ENCODE measurements around the gene CLMN.

The CLMN gene

GRCh38 chr14:95258156-95258555, 61.6 kb downstream of the CLMN start:
- no peak for DNase-seq

GRCh38 chr14:95257521-95257920, 62.2 kb downstream of the CLMN start:
- DNase-seq = no peak

GRCh38 chr14:95256776-95257060, 63.0 kb downstream of the CLMN start:
- DNase-seq = no peak

- peak; percentile 97 for DNase-seq
These were observed 63.5 kb downstream of the CLMN start for GRCh38 chr14:95256002-95256775.

GRCh38 chr14:95255487-95255886, 64.2 kb downstream of the CLMN start:
- DNase-seq = peak; percentile 69

- DNase-seq = peak; percentile 25
These were observed 64.7 kb downstream of the CLMN start for GRCh38 chr14:95255013-95255412.

GRCh38 chr14:95254288-95254687, 65.4 kb downstream of the CLMN start:
- DNase-seq = no peak

- DNase-seq = no peak
These were observed 66.6 kb downstream of the CLMN start for GRCh38 chr14:95253039-95253630.

- DNase-seq = no peak
These were observed 67.5 kb downstream of the CLMN start for GRCh38 chr14:95252219-95252618.

GRCh38 chr14:95250936-95251335, 68.8 kb downstream of the CLMN start:
- DNase-seq = no peak

- DNase-seq = no peak
These were observed 69.5 kb downstream of the CLMN start for GRCh38 chr14:95250140-95250769.

GRCh38 chr14:95248432-95248831, 71.3 kb downstream of the CLMN start:
- no peak for DNase-seq

GRCh38 chr14:95246870-95247269, 72.8 kb downstream of the CLMN start:
- DNase-seq = no peak

- no peak for DNase-seq
These were observed 74.4 kb downstream of the CLMN start for GRCh38 chr14:95245334-95245733.

- no peak for DNase-seq
These were observed 75.1 kb downstream of the CLMN start for GRCh38 chr14:95244587-95244986.

- no peak for DNase-seq
These were observed 76.8 kb downstream of the CLMN start for GRCh38 chr14:95242870-95243269.

- no peak for DNase-seq
These were observed 78.6 kb downstream of the CLMN start for GRCh38 chr14:95240859-95241813.

- no peak for DNase-seq
These were observed 81.0 kb downstream of the CLMN start for GRCh38 chr14:95238487-95239298.

- no peak for DNase-seq
These were observed 81.8 kb downstream of the CLMN start for GRCh38 chr14:95237958-95238340.

- DNase-seq = peak; percentile 65
These were observed 82.4 kb downstream of the CLMN start for GRCh38 chr14:95237121-95237957.

- DNase-seq = no peak
These were observed 83.5 kb downstream of the CLMN start for GRCh38 chr14:95236221-95236620.
